Endothelial cell of umbilical vein (primary cell): Measurements from ENCODE around the gene TREML1. TPM values are rescaled to one million over a fixed set of nuclear protein-coding genes. Genes with fewer than 3 reads are reported as not detected.

ENCODE experiments used
- BruUV-seq: library from RNA; stranded (reverse); fragments of 400-500 nt; replicated peaks from 2 replicates; lab custom pipeline; 2021; lab: Mats Ljungman, UMichigan
- CTCF ChIA-PET: fragments of 300-600, 350-600 bp; sonication (Branson Sonifier 250); formaldehyde crosslinking; loops from one replicate; lab custom pipeline; 2021; ENCODE audit warnings: antibody characterized with exemption, inconsistent platforms; lab: Charles Lee
- POLR2A ChIA-PET: fragments of 300-600, 350-600 bp; sonication (Branson Sonifier 250); formaldehyde crosslinking; loops from one replicate; lab custom pipeline; 2021; ENCODE audit warnings: antibody characterized with exemption, inconsistent platforms; lab: Charles Lee
- DNase-seq: peaks from one replicate; pipeline ENCODE4 v3.0.0-alpha.2; 2011; ENCODE audit warnings: low read depth, low spot score
- FAIRE-seq: peaks from 2 replicates; lab custom pipeline; 2011; peaks lifted over from hg19 to GRCh38; lab: Jason Lieb, UNC
- H2AFZ ChIP-seq: 2 replicates; pipeline ENCODE4 v1.6.0; 2012; ENCODE audit warnings: low read depth, low read length, control low read depth, inconsistent platforms
- H3K27ac ChIP-seq: 2 replicates; pipeline ENCODE4 v1.5.1; 2011; ENCODE audit warnings: low read depth, mild to moderate bottlenecking, control low read depth, low read length, moderate library complexity; ENCODE audit not compliant: insufficient read depth
- H3K27me3 ChIP-seq, 2 experiments: 2 replicates each; pipeline versions ENCODE4 v1.6.0 to v1.6.1; 2011; ENCODE audit warnings: low read length in 2 of 2, mixed read lengths in 1 of 2; ENCODE audit not compliant: control insufficient read depth in 2 of 2, insufficient read depth in 2 of 2
- H3K36me3 ChIP-seq, 2 experiments: 2 replicates in 1 of 2; 3 replicates in 1 of 2; pipeline ENCODE4 v1.5.1; 2011; ENCODE audit warnings: low read length in 2 of 2, mild to moderate bottlenecking in 1 of 2, moderate library complexity in 1 of 2; ENCODE audit not compliant: control insufficient read depth in 2 of 2, insufficient read depth in 2 of 2; ENCODE audit errors: extremely low read depth in 1 of 2
- H3K4me1 ChIP-seq: 3 replicates; pipeline ENCODE4 v1.5.1; 2011; ENCODE audit warnings: mild to moderate bottlenecking, low read length; ENCODE audit not compliant: control insufficient read depth, insufficient read depth; ENCODE audit errors: extremely low read depth
- H3K4me2 ChIP-seq: 2 replicates; pipeline ENCODE4 v1.6.1; 2011; ENCODE audit warnings: low read length, control low read depth, mixed read lengths; ENCODE audit not compliant: insufficient read depth
- H3K4me3 ChIP-seq, 3 experiments: fragments of 200-600 bp in 1 of 3; sonication (generic), shearing (Covaris generic) in 1 of 3; replicated peaks in 1 of 3; 2 replicates each; pipeline ENCODE4 v1.5.1; 2011 to 2016; ENCODE audit warnings: control low read depth in 3 of 3, low read length in 3 of 3, mild to moderate bottlenecking in 2 of 3, inconsistent platforms in 1 of 3, low read depth in 1 of 3, moderate library complexity in 1 of 3; ENCODE audit not compliant: insufficient read depth in 1 of 3
- H3K79me2 ChIP-seq: 2 replicates; pipeline ENCODE4 v1.6.0; 2012; ENCODE audit warnings: low read length, inconsistent platforms; ENCODE audit not compliant: control insufficient read depth, insufficient read depth
- H3K9ac ChIP-seq: replicated peaks from 2 replicates; pipeline ENCODE3; 2011; ENCODE audit warnings: low read length, control low read depth; ENCODE audit not compliant: insufficient read depth; ENCODE audit errors: extremely low read depth
- H3K9me1 ChIP-seq: replicated peaks from 3 replicates; pipeline ENCODE4 v1.6.0; 2011; ENCODE audit warnings: mild to moderate bottlenecking, low read length; ENCODE audit not compliant: control insufficient read depth, insufficient read depth; ENCODE audit errors: extremely low read depth
- H3K9me3 ChIP-seq: replicated peaks from 2 replicates; pipeline ENCODE4 v1.5.1; 2012; ENCODE audit warnings: low read length, inconsistent platforms; ENCODE audit not compliant: control insufficient read depth, insufficient read depth
- H4K20me1 ChIP-seq: replicated peaks from 2 replicates; pipeline ENCODE3; 2011; ENCODE audit warnings: mild to moderate bottlenecking, low read length; ENCODE audit not compliant: control insufficient read depth, insufficient read depth; ENCODE audit errors: extremely low read depth
- CTCF ChIP-seq, 2 donors: IDR thresholded peaks; 1 replicate in 1 of 2; 2 replicates in 1 of 2; pipeline ENCODE4 v1.5.1; 2011; ENCODE audit warnings: low read length in 2 of 2, mild to moderate bottlenecking in 2 of 2, moderate library complexity in 2 of 2, control low read depth in 1 of 2, inconsistent platforms in 1 of 2, low read depth in 1 of 2; ENCODE audit not compliant: insufficient read depth in 1 of 2; ENCODE audit errors: extremely low read depth in 1 of 2
- EZH2 ChIP-seq: IDR thresholded peaks from 2 replicates; pipeline ENCODE4 v1.6.1; 2012; ENCODE audit warnings: borderline replicate concordance, low read depth, mild to moderate bottlenecking, moderate library complexity, low read length, inconsistent platforms; ENCODE audit not compliant: severe bottlenecking
- FOS ChIP-seq: IDR thresholded peaks from 2 replicates; pipeline ENCODE4 v1.6.1; 2011; ENCODE audit warnings: mild to moderate bottlenecking, low read length, moderate library complexity, borderline replicate concordance; ENCODE audit not compliant: insufficient read depth
- GATA2 ChIP-seq: IDR thresholded peaks from 2 replicates; pipeline ENCODE4 v1.7.0; 2011; ENCODE audit warnings: low read depth, mild to moderate bottlenecking, moderate library complexity, mixed read lengths, low read length; ENCODE audit not compliant: insufficient read length, insufficient read depth
- MAX ChIP-seq: IDR thresholded peaks from 2 replicates; pipeline ENCODE4 v1.6.1; 2011; ENCODE audit not compliant: insufficient read depth, insufficient read length
- POLR2A ChIP-seq: IDR thresholded peaks from 2 replicates; pipeline ENCODE4 v1.6.1; 2012; ENCODE audit warnings: low read depth, mild to moderate bottlenecking, control low read depth, low read length
- dilution Hi-C: fragments of 300-500 bp; cut with MboI; formaldehyde crosslinking; loops from one replicate; pipeline ENCODE4 v1.15.0; 2019; ENCODE audit warnings: low sequenced_read_pairs; ENCODE audit not compliant: extremely low pct_ligation_motif_present
- intact Hi-C: fragments of 100-400 bp; cut with micrococcal nuclease; formaldehyde crosslinking; loops from one replicate; pipeline ENCODE4 v1.10.0; 2022
- polyA plus RNA-seq, 4 experiments: library from polyadenylated mRNA; depleted of rRNA in 3 of 4; stranded (reverse) in 3 of 4; unstranded in 1 of 4; fragments of >200 nt; gene quantifications; 2 replicates each; pipeline versions ENCODE4 v1.2.1 to v1.2.3, GENCODE V29; 2011 to 2012; ENCODE audit warnings: missing spikeins in 1 of 4
- total RNA-seq: library from RNA; stranded (reverse); gene quantifications from 2 replicates; pipeline ENCODE4 v1.2.3, GENCODE V29; 2021

TREML1 gene
- total and polyA plus RNA-seq, 2 donors (not counting 3 experiments of a cell fraction or from before 2014, with no cell fraction given) = not detected

GRCh38 chr6:41135062-41135832 lies 18.9 kb downstream of the TREML1 start:
- no peak overlapping the region for H3K9ac ChIP-seq
- H3K27ac ChIP-seq = no peak overlapping the region
- CTCF ChIA-PET = interaction anchor here (1.0 kb wide), 1 partner anchor 10 kb away, joined by 3 read pairs; no protein-coding TSS in a partner anchor
- intact Hi-C loops = no loop called here
- H3K9me3 ChIP-seq = no peaks in the 10 kb centered on the region
- POLR2A ChIA-PET = no interaction called here
- no peak for TF ChIP-seq GATA2
- TF ChIP-seq CTCF (IDR thresholded peaks at IDR 0.05; ENCODE audit: extremely low read depth in 1 of 2, insufficient read depth in 1 of 2, low read depth in 1 of 2, low read length in 2 of 2) = no peak
- TF ChIP-seq FOS = no peak
- TF ChIP-seq POLR2A = no peak
- no peak for TF ChIP-seq MAX
- no peak for TF ChIP-seq EZH2
- H3K9me1 ChIP-seq = no peaks in the 10 kb centered on the region
- dilution Hi-C loops = no loop called here
- no peaks in the 10 kb centered on the region for H3K36me3 ChIP-seq
- no peak overlapping the region for H3K4me3 ChIP-seq
- no peaks in the 10 kb centered on the region for H3K4me1 ChIP-seq
- no peak overlapping the region for H2AFZ ChIP-seq
- no peak for FAIRE-seq
- no peaks in the 10 kb centered on the region for H3K27me3 ChIP-seq
- H3K4me2 ChIP-seq = no peak overlapping the region
- no TSS peak for BruUV-seq
- H4K20me1 ChIP-seq = no peaks in the 10 kb centered on the region
- no peak for DNase-seq
- no peaks in the 10 kb centered on the region for H3K79me2 ChIP-seq
